ENCODE measurements around the gene SLC35F3.
"Not testable (repeated sequence)": the region's sequence is repeated elsewhere in the genome, so short reads cannot be mapped to it uniquely, and the experiment has no call there.

The SLC35F3 gene

GRCh38 chr1:234152344-234152743 lies 247.9 kb downstream of the SLC35F3 start:
- not testable (repeated sequence) for DNase-seq

GRCh38 chr1:234154320-234155251 lies 250.1 kb downstream of the SLC35F3 start:
- DNase-seq: peak; percentile 26

GRCh38 chr1:234162661-234163060 lies 258.2 kb downstream of the SLC35F3 start:
- no peak for DNase-seq

GRCh38 chr1:234163267-234163919 lies 258.9 kb downstream of the SLC35F3 start:
- no peak for DNase-seq

- DNase-seq: no peak
These were observed 259.7 kb downstream of the SLC35F3 start for GRCh38 chr1:234164098-234164709.

- no peak for DNase-seq
These were observed 263.7 kb downstream of the SLC35F3 start for GRCh38 chr1:234168061-234168724.

- DNase-seq: no peak
These were observed 264.8 kb downstream of the SLC35F3 start for GRCh38 chr1:234169161-234169849.

- DNase-seq: no peak
These were observed 265.6 kb downstream of the SLC35F3 start for GRCh38 chr1:234170067-234170466.

- DNase-seq: no peak
These were observed 266.1 kb downstream of the SLC35F3 start for GRCh38 chr1:234170622-234171021.

GRCh38 chr1:234173968-234174367 lies 269.5 kb downstream of the SLC35F3 start:
- no peak for DNase-seq

- DNase-seq: no peak
These were observed 270.9 kb downstream of the SLC35F3 start for GRCh38 chr1:234175363-234175762.

GRCh38 chr1:234176000-234176399 lies 271.5 kb downstream of the SLC35F3 start:
- DNase-seq: no peak

GRCh38 chr1:234176847-234177246 lies 272.4 kb downstream of the SLC35F3 start:
- DNase-seq: not testable (repeated sequence)

- no peak for DNase-seq
These were observed 281.0 kb downstream of the SLC35F3 start for GRCh38 chr1:234185438-234185837.

- DNase-seq: no peak
These were observed 281.7 kb downstream of the SLC35F3 start for GRCh38 chr1:234186037-234186688.

GRCh38 chr1:234188454-234188792 lies 283.9 kb downstream of the SLC35F3 start:
- DNase-seq: no peak

GRCh38 chr1:234197839-234198238 lies 293.4 kb downstream of the SLC35F3 start:
- no peak for DNase-seq

- no peak for DNase-seq
These were observed 295.1 kb downstream of the SLC35F3 start for GRCh38 chr1:234199476-234200127.

GRCh38 chr1:234200566-234200965 lies 296.1 kb downstream of the SLC35F3 start:
- DNase-seq: no peak

- no peak for DNase-seq
These were observed 297.1 kb downstream of the SLC35F3 start for GRCh38 chr1:234201600-234201999.

- DNase-seq: no peak
These were observed 301.5 kb downstream of the SLC35F3 start for GRCh38 chr1:234205966-234206365.
